A549 (cell line): Measurements from ENCODE around the gene LPAR1. TPM values are rescaled to one million over a fixed set of nuclear protein-coding genes. Genes with fewer than 3 reads are reported as not detected.

Source experiments
- ATAC-seq, 2 experiments: fragments of 200-7000 bp in 1 of 2; fragments of >200 bp in 1 of 2; cut with Nextera tagmentation in 1 of 2; cut with Tn5 transposase in 1 of 2; 3 replicates each; pipeline versions ENCODE4 v1.8.0 to v1.9.1; 2018 to 2020; ENCODE audit warnings: mild to moderate bottlenecking in 1 of 2, moderate library complexity in 1 of 2
- CTCF ChIA-PET: fragments of 300-600 bp; sonication (Branson Sonifier 250); formaldehyde crosslinking; extraction: SDS; loops from one replicate; lab custom pipeline; 2021; ENCODE audit warnings: antibody characterized with exemption, inconsistent platforms; lab: Yijun Ruan, JAX
- POLR2A ChIA-PET: fragments of 350-600 bp; formaldehyde crosslinking; extraction: SDS; loops from one replicate; lab custom pipeline; 2021; ENCODE audit warnings: antibody characterized with exemption, inconsistent platforms; lab: Yijun Ruan, JAX
- DNase-seq, 2 experiments: peaks; one replicate each; pipeline versions ENCODE4 v3.0.0 to v3.0.0-alpha.2; 2011 to 2016; ENCODE audit warnings: low read depth in 1 of 2, low spot score in 1 of 2
- FAIRE-seq: peaks from 2 replicates; lab custom pipeline; 2011; peaks lifted over from hg19 to GRCh38; lab: Jason Lieb, UNC
- H3K27ac ChIP-seq, 2 experiments: fragments of >200 bp; sonication (Bioruptor Twin); formaldehyde crosslinking; 3 replicates each; pipeline ENCODE4 v1.5.1; 2016 to 2017
- H3K4me1 ChIP-seq: fragments of >200 bp; sonication (Bioruptor Twin); formaldehyde crosslinking; 3 replicates; pipeline ENCODE4 v1.6.1; 2016
- H3K4me2 ChIP-seq: fragments of >200 bp; sonication (Bioruptor Twin); formaldehyde crosslinking; 3 replicates; pipeline ENCODE4 v1.6.1; 2016
- H3K4me3 ChIP-seq: fragments of >200 bp; sonication (Bioruptor Twin); formaldehyde crosslinking; 3 replicates; pipeline ENCODE4 v1.5.1; 2016
- H3K9me3 ChIP-seq: fragments of >200 bp; sonication (Bioruptor Twin); formaldehyde crosslinking; 3 replicates; pipeline ENCODE4 v1.6.1; 2016
- CBX2 ChIP-seq: fragments of 200-600 bp; sonication (generic); IDR thresholded peaks from 2 replicates; pipeline ENCODE4 v1.6.1; 2016; ENCODE audit warnings: low read depth, mild to moderate bottlenecking, borderline replicate concordance
- CBX8 ChIP-seq: fragments of 200-600 bp; sonication (generic); IDR thresholded peaks from 2 replicates; pipeline ENCODE4 v1.6.1; 2016
- CHD4 ChIP-seq: fragments of 200-600 bp; sonication (generic); IDR thresholded peaks from 2 replicates; pipeline ENCODE4 v1.6.1; 2016; ENCODE audit warnings: antibody characterized with exemption, mild to moderate bottlenecking, borderline replicate concordance
- EHF ChIP-seq: fragments of 250-450 bp; sonication (Bioruptor Pico); IDR thresholded peaks from 2 replicates; pipeline ENCODE4 v1.5.0; 2020; ENCODE audit warnings: mild to moderate bottlenecking
- EP300 ChIP-seq, 2 experiments: fragments of >200 bp; sonication (Bioruptor Twin); formaldehyde crosslinking; IDR thresholded peaks; 2 replicates in 1 of 2; 3 replicates in 1 of 2; pipeline ENCODE4 v1.6.1; 2016 to 2017
- FOXS1 ChIP-seq: fragments of 250-450 bp; sonication (Bioruptor Pico); IDR thresholded peaks from 2 replicates; pipeline ENCODE4 v1.5.0; 2020; ENCODE audit warnings: mild to moderate bottlenecking, moderate library complexity
- HDAC2 ChIP-seq: fragments of 200-600 bp; sonication (generic); IDR thresholded peaks from 2 replicates; pipeline ENCODE4 v1.6.1; 2016
- HEYL ChIP-seq: fragments of 250-450 bp; sonication (Bioruptor Pico); IDR thresholded peaks from 2 replicates; pipeline ENCODE4 v1.8.0; 2021; ENCODE audit warnings: mild to moderate bottlenecking, moderate library complexity
- HMGXB4 ChIP-seq: fragments of 250-450 bp; sonication (Bioruptor Pico); IDR thresholded peaks from 2 replicates; pipeline ENCODE4 v1.5.0; 2021; ENCODE audit warnings: mild to moderate bottlenecking, moderate library complexity, borderline replicate concordance
- MAFK ChIP-seq: fragments of 450-650 bp; IDR thresholded peaks from 2 replicates; pipeline ENCODE4 v1.6.1; 2014; ENCODE audit not compliant: partially characterized antibody
- MAZ ChIP-seq: fragments of 150-350 bp; IDR thresholded peaks from 2 replicates; pipeline ENCODE4 v1.6.1; 2014; ENCODE audit warnings: antibody characterized with exemption, low read depth, low read length, borderline replicate concordance
- NR3C1 ChIP-seq: fragments of >200 bp; sonication (Bioruptor Twin); formaldehyde crosslinking; IDR thresholded peaks from 3 replicates; pipeline ENCODE4 v1.6.1; 2017
- POLR2A ChIP-seq: IDR thresholded peaks from 2 replicates; pipeline ENCODE4 v1.6.1; 2012; ENCODE audit warnings: mild to moderate bottlenecking, low read length
- RFX5 ChIP-seq: fragments of 450-650 bp; IDR thresholded peaks from 2 replicates; pipeline ENCODE4 v1.7.1; 2014; ENCODE audit warnings: antibody characterized with exemption, mild to moderate bottlenecking, moderate library complexity
- SMC3 ChIP-seq: fragments of >200 bp; sonication (Bioruptor Twin); formaldehyde crosslinking; IDR thresholded peaks from 3 replicates; pipeline ENCODE4 v1.6.1; 2018; ENCODE audit warnings: inconsistent platforms
- SREBF2 ChIP-seq: fragments of 450-650 bp; IDR thresholded peaks from 2 replicates; pipeline ENCODE4 v1.6.1; 2014; ENCODE audit warnings: mild to moderate bottlenecking, moderate library complexity
- ZNF302 ChIP-seq: fragments of 250-450 bp; sonication (Bioruptor Pico); IDR thresholded peaks from 2 replicates; pipeline ENCODE4 v1.9.0; 2021; ENCODE audit warnings: inconsistent platforms, mild to moderate bottlenecking, moderate library complexity
- ZSCAN20 ChIP-seq: fragments of 250-450 bp; sonication (Bioruptor Pico); IDR thresholded peaks from 2 replicates; pipeline ENCODE4 v1.8.0; 2022; ENCODE audit warnings: mild to moderate bottlenecking, moderate library complexity
- WGBS: methylation state at CpG from one replicate; pipeline ENCODE4 v1.1.6; 2017; ENCODE audit errors: missing lambda C conversion rate; 5-methylcytosine and 5-hydroxymethylcytosine counted together
- polyA plus RNA-seq, 4 experiments: library from polyadenylated mRNA; depleted of rRNA in 3 of 4; stranded (reverse); fragments of >200 nt; fragmentation: RNase III in 1 of 4; extraction: RNeasy Plus Mini Kit Qiagen cat#74134 plus additional on column Dnase treatment in 1 of 4; gene quantifications; 2 replicates in 3 of 4; 3 replicates in 1 of 4; pipeline ENCODE4 v1.2.3, GENCODE V29; 2011 to 2017
- TF ChIP-seq, protein P1 (sequence below): fragments of >200 bp; sonication (Bioruptor Twin); formaldehyde crosslinking; IDR thresholded peaks from 3 replicates; pipeline ENCODE4 v1.6.1; 2016
- TF ChIP-seq, protein P2 (sequence below): fragments of 250-450 bp; sonication (Bioruptor Pico); IDR thresholded peaks from 2 replicates; pipeline ENCODE4 v1.5.0; 2020; ENCODE audit warnings: low read depth, mild to moderate bottlenecking, moderate library complexity

Gene LPAR1
- polyA plus RNA-seq, 2 of the 4 experiments (the other 2 are of a cell fraction) = 15.8 to 33.7 TPM

DNA sequence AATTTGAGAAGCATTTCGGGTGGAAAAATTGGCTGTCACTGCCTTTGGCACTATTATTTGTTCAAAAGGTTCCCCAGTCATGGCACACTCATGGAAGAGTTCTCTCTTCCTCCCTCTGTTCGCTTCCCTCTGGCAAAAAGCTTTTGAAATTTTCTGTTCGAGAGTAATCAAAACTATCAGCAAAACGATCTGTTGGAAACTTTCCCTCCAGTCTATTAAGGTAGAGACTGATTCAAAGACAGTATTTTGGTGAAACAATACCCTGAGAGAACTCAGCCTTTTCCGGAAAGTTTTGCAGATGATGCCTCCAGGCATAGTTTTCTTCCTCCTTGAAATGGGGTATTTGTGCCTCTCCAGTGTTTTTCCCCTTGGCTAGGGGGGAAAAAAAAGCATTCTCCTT is 3.6 kb upstream of the LPAR1 start:
- no peak for DNase-seq
- no peak for TF ChIP-seq POLR2A
- TF ChIP-seq HMGXB4 (CRISPR knock-in tag) = no peak
- TF ChIP-seq ZNF302 (CRISPR knock-in tag) = no peak
- no peak for TF ChIP-seq EHF (CRISPR knock-in tag)
- TF ChIP-seq NR3C1 = no peak
- TF ChIP-seq ZSCAN20 (CRISPR knock-in tag) = no peak
- TF ChIP-seq FOXS1 (CRISPR knock-in tag) = no peak
- TF ChIP-seq, protein P1, sequence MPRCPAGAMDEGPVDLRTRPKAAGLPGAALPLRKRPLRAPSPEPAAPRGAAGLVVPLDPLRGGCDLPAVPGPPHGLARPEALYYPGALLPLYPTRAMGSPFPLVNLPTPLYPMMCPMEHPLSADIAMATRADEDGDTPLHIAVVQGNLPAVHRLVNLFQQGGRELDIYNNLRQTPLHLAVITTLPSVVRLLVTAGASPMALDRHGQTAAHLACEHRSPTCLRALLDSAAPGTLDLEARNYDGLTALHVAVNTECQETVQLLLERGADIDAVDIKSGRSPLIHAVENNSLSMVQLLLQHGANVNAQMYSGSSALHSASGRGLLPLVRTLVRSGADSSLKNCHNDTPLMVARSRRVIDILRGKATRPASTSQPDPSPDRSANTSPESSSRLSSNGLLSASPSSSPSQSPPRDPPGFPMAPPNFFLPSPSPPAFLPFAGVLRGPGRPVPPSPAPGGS = no peak
- TF ChIP-seq MAFK = no peak
- no peak for TF ChIP-seq CBX8
- TF ChIP-seq, protein P2, sequence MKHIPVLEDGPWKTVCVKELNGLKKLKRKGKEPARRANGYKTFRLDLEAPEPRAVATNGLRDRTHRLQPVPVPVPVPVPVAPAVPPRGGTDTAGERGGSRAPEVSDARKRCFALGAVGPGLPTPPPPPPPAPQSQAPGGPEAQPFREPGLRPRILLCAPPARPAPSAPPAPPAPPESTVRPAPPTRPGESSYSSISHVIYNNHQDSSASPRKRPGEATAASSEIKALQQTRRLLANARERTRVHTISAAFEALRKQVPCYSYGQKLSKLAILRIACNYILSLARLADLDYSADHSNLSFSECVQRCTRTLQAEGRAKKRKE (CRISPR knock-in tag) = no peak
- TF ChIP-seq MAZ = no peak
- TF ChIP-seq CBX2 = no peak
- TF ChIP-seq SMC3 = no peak
- TF ChIP-seq CHD4 = no peak
- TF ChIP-seq EP300 (IDR thresholded peaks at IDR 0.05) = no peak
- Histone ChIP-seq H3K4me3 (no peak overlapping the region), H3K27ac (no peak overlapping the region), H3K9me3 (no peaks in the 10 kb centered on the region), H3K4me1 (peaks cover 7% of the 10 kb centered on the region), H3K4me2 (no peak overlapping the region)
- CTCF ChIA-PET = interaction anchor here (0.6 kb wide), 1 partner anchor 188 kb away, joined by 3 read pairs; no protein-coding TSS in a partner anchor
- no peak for FAIRE-seq
- POLR2A ChIA-PET = no interaction called here
- 77% methylated on average over 5 of the region's 5 CpGs for whole genome bisulfite sequencing
- no peak for ATAC-seq

- no peaks in the 10 kb centered on the region for H3K9me3 ChIP-seq
- DNase-seq (no peak), FAIRE-seq (no peak), ATAC-seq (no peak)
- ChIA-PET CTCF (no interaction called here), POLR2A (no interaction called here)
- TF ChIP-seq RFX5 (no peak), HDAC2 (no peak), NR3C1 (no peak), HEYL (no peak), SREBF2 (no peak)
- TF ChIP-seq, protein P2 (CRISPR knock-in tag) = no peak
- H3K27ac ChIP-seq = no peak overlapping the region
- H3K4me2 ChIP-seq = no peak overlapping the region
- 83% methylated on average over 3 of the region's 3 CpGs for WGBS
- no peak overlapping the region for H3K4me3 ChIP-seq
- H3K4me1 ChIP-seq = peaks cover 21% of the 10 kb centered on the region
These were observed 2.2 kb upstream of the LPAR1 start for GRCh38 chr9:111040494-111040893.
